GM03348 (cell line): ENCODE results near the gene ST3GAL5.

Experiments
- DNase-seq: peaks from one replicate; pipeline ENCODE4 v3.0.0; 2012; ENCODE audit warnings: low spot score

The ST3GAL5 gene

GRCh38 chr2:85790032-85790431 lies 98.8 kb downstream of the ST3GAL5 start:
- DNase-seq: no peak

- no peak for DNase-seq
These were observed 99.5 kb downstream of the ST3GAL5 start for GRCh38 chr2:85789271-85789670.

DNA sequence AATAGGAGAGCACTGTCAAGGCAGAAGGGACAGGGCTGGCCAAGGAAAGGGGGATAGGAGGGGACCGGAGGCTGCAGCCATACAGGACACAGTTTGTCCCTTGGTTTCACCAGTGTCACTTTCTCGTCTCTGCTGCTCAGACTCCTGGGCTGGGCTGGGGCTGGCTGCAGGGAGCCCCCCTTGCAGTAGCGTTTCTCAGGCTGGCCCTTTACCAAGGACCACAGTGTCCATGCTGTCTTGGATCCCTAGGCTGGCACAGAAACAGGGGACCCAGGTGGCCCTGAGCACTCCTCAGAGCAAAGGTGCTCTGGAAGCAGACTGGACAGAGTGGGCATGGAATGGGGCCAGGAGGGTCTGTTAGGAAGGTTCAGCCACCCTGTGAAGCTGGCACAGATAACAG lies 100.2 kb downstream of the ST3GAL5 start:
- no peak for DNase-seq

- no peak for DNase-seq
These were observed 100.8 kb downstream of the ST3GAL5 start for GRCh38 chr2:85787981-85788340.

GRCh38 chr2:85787282-85787980 lies 101.4 kb downstream of the ST3GAL5 start:
- DNase-seq: no peak
